GM18511 (cell line): ENCODE data around the gene RAB29.
A peak's percentile ranks its signal among the peaks of the same experiment; 100 is the strongest.

Experiments
- ATAC-seq: cut with Tn5 transposase; IDR thresholded peaks from one replicate; pipeline ENCODE4 v1.9.1; 2021; ENCODE audit warnings: mild to moderate bottlenecking, moderate library complexity; ENCODE audit not compliant: unreplicated experiment

The RAB29 gene

DNA sequence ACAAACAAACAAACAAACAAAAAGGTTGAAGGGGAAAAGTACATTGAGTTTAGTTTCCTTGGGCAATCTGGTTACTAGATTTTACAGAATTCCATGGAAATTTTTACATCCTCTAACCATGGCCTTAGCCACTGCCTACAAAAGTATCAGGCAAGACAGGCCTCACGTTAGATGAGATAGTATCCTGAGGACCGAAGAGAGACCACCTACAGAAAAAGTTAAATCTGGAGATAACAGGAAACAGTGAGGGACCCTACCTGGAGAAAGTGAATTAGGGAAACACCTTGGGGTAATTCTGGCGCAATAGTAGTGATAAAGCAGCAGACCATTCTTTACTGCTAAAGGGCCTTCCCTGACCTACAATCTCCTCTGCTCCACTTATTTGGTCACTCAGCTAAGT, 8.7 kb downstream of the RAB29 start:
- no peak for ATAC-seq

DNA sequence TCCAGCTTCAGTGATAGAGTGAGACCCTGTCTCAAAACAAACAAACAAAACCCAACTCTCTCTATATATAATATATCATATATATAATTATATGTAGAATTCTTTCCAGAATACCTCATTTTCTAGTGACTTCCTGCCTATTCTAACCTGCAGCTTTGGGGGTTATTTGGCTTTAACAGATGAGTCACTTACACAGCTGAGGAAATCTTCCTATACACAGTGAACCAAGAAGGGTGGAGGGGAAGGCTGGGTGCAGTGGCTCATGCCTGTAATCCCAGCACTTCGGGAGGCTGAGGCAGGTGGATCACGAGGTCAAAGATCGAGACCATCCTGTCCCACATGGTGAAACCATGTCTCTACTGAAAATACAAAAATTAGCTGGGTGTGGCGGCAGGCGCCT, 9.2 kb downstream of the RAB29 start:
- no peak for ATAC-seq

DNA sequence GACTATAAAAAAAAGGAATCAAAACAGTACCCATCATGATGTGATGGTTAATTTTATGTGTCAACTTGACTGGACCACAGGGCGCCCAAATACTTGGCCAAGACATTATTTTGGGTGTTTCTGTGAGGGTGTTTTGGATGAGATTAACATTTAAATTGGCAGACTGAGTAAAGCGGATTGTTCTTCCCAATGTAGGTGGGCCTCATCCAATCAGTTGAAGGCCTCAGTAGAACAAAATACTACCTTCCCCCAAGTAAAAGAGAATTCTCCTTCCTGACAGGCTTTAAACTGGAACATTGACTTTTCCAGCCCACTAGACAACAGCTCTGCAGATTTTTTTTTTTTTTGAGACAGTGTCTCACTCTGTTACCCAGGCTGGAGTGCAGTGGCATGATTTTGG, 10.7 kb downstream of the RAB29 start:
- ATAC-seq, result no peak

DNA sequence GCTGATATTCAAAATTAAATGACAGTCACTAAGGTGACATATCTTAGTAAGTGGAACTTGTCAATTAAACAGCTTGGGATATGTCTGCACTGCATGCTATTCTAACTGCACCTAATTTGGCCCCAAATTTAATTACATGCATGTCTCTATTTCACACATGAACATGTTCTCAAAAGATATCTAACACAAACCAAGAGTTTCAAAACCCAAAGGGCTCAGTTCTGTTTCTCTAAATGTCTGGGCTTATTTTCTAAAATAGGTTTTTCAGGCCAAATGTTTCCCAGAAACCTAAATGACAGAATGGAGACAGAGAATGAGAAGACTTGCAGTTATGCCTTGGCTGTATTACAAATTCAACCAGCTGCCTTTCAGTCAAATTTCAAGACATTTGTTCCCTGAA, 11.3 kb downstream of the RAB29 start:
- ATAC-seq, result no peak

DNA sequence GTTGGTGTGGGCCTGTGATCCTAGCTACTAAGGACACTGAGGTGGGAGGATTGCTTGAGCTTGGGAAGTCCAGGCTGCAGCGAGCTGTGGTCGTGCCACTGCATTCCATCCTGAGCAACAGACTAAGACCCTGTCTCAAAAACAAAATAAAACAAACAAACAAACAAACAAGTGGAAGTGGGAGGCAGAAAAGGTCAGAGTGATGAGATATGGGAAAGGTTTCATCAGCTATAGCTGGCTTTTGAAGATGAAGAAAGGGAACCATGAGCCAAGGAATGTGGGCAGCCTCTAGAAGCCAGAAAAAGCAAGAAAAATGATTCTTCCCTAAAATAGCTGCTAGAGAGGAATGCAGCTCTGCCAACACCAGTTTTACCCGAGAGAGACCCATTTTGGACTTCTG, 14.7 kb downstream of the RAB29 start:
- ATAC-seq, result no peak

DNA sequence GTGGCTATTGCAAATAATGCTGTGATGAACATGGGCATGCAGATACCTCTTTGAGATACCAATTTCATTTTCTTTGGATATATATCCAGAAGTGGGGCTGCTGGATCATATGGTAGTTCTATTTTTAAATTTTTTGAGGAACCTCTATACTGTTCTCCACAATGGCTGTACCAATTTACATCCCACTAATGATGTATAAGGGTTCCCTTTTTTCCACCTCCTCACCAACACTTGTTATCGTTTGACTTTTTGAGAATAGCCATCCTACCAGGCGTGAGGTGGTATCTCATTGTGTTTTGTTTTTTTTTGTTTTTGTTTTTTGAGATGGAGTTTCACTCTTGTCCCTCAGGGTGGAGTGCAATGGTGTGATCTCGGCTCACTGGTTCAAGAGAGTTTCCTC, 18.7 kb downstream of the RAB29 start:
- no peak for ATAC-seq

DNA sequence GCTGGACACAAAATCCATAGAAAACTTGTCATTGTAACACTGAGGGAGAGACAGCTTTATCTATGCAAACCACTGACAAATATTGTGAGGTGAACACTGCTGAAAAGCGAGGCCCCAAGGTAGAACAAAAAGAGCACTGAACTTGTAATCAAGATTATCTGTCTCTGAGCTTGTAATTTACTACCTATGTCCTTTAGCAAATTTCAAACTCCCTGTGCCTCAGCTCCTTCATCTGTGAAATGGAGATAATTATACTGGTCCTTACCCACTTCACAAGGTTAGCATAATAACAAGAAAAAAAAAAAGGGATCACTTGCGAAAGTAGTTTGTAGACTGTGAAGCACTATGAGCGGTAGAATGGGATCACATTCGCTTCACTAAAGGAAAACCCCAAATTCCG, 20.4 kb downstream of the RAB29 start:
- no peak for ATAC-seq

DNA sequence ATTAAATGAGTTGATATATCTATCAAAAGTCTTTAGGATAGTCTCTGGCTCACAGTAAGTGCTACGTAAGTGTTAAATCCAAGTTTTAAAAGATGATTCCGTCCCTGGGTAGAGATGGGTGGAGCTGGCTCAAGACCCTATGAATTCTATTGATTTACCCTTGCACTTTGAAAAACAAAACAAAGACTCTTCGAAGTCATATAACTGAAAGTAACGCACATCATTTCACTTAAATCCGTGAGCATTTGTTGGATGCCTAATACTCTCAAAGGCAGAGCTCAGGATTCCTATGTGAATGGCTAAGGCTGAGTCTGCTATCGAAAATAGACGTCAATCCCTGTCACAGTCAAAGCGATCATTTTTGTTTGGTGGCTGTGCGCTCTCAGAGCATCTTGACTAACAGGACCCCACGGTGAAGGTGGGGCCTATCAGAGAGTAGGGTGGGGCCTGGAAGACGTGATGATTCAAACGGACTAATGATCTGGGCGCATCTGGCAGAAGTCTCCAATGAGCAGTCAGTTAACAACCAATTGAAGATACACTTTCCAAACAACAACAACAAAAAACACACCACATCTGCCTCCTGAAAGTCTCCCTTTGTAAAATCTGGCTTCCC, 24.1 kb downstream of the RAB29 start:
- no peak for ATAC-seq

DNA sequence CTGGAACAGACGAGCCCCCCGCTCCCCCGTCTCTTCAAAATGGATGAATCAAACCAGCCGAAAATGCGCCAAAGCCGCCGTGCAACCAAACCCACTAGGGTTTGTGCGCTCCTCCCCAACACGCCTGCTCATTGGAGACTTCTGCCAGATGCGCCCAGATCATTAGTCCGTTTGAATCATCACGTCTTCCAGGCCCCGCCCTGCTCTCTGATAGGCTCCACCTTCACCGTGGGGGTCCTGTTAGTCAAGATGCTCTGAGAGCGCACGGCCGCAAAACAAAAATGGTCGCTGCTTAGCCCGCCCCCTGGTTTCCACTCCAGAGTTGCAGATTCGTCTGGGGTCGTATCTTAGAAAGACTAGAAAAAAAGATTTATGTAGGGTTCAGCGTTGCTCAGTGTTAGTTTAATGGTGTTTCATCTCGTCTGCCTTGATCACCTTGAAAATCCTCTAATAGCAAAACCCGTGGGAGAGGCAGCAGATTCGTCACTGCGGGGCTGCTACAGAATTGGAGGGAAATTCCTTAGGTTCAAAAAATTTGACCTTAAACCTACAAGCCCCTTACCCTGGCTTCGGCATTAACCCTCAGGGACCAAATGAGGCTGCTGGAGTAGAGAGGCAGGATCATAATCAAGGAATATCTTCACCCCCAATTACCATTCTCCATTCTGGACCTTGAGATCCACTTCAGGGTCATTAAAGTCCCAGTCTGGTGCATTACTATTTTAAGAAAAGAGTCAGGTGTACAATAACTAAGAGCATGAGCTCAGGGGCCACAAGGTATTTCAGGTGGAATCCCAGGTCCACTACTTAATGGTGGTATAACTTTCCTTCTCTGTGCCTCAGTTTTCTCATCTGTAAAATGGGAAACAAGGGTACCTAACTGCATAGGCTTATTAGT, 24.9 kb downstream of the RAB29 start, which contains the start of gene NUCKS1:
Gene NUCKS1, minus strand, starts transcription at position 45 of the 898 bp plus-strand sequence. CDS start 209 bp downstream, outside the sequence.
- peak; percentile 80 for ATAC-seq

DNA sequence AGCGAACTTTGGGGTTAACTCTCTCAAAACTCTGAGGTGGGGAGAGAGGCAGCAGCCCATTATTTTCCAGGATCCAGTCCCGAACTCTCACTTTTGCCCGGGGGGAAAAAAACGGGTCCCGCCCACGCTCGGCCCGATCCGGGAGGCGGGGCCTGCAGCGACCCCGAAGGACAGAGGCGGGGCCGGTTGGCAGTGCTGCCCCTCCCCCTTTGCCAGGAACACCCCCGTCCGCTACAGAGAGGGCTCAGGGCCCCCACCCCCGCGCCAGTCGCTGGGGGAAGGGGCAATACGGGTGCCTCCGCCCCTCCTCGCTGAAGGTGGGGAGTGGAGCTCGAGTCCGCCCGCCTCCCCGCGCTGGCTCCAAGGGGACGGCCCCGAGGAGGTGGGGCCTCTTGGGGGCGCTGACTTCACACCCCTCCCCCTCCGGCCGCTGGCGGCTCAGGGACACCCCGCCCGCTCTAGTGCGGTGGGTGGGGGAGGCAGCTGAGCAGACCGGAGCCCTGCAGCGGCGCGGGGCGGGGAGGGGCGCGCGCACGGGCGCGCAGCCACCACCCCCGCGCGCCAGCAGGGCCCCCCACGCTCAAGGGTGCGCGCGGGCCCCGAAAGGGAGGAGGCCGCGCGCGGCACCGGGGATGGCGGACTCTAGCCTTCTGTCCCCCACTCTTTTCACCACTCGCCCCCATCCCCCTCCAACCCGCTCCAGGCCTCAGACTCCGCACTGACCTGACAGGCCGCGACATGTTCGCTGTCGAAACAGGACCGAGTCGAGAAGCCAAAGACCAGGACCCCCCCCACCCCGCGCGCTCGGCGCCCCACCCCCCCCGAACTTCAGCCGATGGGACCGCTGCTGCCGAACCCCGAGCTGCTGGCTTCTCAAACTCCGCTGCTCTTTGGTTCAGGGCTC, 25.8 kb downstream of the RAB29 start:
- peak; percentile 79 for ATAC-seq

DNA sequence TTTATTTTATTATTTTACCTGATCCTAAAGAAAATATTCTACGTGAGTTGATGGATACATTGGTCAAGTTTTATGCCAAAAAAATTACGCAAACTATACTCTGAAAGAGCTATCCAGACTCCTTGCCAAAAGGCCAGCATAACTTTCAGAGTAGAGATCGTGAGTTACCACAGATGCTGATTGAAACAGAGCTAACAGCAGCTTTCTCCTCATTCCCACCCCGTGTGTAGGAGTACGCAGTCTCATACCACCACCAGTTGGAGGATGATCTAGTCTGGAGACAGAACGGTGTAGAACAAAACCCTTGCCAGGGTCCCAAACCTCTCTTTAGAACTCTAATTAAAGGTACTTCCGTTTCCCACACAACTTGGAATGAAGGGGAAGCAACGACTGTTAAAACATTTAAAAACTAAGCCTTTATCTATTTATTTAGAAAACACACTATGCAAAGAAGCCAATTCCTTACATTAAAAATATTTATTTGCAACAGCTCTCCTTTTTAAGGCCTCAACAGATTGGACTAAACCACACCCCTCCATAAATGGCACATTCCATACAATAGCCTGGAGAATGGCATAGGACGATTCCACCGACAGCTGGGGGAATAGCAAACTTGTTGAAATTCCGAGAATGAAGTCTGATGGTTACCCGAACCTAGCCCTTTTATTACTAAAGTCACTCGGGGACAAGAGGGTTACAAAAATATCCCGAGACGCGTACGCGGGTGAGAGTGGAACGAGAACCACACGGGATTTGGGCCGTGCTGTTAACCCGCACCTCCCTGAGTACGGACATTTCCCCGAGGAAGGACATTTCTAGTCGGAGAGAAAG, 26.7 kb downstream of the RAB29 start:
- ATAC-seq, result peak; percentile 26

DNA sequence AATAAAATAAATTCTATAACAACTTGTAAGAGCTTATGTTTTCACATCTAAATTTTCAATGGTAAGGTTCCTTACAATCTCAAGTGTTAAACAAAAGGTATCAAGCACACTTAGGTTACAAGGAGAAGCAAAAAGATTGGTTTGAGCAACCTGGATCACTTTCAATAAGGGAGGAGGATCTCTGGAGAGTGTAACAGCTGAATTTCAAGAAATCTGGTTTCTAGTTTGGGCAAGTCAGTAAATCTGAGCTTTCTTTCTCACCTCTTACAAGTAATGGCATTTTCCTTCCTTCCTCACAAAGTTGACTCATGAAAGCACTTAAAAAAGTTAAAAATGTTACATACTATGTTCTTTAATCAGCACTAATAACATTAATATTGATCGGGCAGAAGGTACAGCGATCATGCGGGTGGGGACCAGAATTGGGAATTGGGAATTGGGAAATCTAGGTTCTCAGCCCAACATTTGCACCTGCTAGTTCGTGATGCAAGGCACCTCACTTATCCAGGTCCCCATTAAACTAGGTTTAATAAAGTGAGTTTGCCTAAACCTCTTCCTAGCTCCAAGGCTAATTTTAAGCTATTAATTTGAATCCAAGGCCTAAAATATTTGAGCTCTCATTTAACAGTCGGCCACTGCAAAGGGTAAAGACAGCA, 28.4 kb downstream of the RAB29 start:
- no peak for ATAC-seq

DNA sequence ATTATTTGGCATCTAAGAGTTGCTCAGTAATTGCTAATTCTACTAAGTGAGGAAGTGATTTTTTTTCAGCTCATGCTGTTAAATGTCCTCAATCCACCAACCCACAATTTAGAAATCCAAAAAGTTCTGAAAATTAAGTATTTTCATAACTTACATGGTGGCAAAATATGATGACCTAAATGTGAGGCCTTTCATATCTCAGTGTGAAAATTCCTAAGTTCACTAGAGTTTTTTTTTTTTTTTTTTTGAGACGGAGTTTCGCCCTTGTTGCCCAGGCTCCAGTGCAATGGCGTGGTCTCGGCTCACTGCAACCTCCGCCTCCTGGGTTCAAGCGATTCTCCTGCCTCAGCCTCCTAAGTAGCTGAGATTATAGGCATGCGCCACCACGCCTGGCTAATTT, 30.9 kb downstream of the RAB29 start:
- no peak for ATAC-seq

DNA sequence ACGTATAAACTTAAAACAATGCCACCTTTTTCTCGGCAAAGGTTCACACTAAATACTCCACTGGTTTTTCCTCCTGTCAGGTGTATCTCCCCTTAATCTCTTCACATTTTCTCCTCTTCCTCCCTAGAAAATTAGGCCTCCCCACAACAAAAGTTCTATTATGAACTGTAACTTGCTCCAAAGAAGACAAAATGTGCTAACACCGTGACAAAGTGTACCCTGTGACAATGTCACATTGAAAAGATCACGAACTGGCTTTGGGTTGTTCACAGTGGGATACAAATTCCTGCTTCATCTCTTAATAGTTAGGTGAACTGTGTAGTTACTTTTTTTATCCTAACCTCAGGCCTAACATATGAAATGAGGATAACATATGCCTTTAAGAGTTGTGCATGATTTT, 31.3 kb downstream of the RAB29 start:
- ATAC-seq, result no peak

DNA sequence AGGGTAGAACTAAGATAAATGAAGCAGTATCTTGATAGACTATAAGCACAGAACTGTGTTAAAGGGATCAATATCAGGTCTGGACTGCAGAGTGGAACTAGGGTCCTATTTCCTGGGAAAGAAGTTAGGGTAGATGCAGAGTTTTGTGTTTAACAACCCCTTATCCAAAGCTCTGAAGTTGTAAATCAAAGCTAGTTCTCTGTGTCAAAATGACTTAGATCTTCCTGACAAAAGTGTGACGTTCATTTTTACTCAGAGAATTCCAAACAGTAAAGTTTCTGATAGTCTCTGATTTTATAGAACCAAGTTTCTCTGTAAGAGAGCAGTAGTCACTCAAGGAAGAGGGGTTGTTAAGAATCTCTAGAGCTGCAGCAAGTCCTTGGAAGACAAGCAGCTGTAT, 33.6 kb downstream of the RAB29 start:
- ATAC-seq, result no peak

DNA sequence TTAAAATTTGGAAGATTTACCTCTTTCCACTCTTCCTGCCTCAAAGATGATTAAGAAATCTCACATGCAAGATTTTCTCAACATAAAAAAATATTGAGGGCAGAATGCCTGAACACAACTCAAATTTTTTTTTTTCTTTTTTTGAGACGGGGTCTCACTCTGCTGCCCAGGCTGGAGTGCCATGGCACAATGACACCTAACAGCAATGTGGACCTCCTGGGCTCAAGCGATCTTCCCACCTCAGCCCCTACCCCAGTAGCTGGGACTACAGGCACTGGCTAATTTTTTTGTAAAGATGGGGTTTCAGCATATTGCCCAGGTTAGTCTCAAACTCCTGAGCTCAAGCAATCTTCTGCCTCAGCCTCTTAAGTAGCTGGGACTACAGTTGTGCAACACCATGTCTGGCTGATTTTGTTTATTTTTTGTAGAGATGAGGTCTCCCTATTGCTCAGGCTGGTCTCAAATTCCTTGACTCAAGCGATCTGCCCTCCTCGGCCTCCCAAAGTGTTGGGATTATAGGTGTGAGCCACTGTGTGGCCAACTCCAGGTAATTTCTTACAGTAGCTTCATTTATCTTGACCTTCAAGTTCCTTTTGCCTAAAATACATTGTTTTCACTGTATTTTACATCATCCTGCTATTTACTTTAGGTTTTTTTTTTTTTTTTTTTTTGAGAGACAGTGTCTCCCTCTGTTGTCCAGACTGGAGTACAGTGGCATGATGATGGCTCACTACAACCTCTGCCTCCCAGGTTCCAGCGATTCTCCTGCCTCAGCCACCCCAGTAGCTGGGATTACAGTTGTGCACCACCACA, 35.7 kb downstream of the RAB29 start:
- no peak for ATAC-seq

DNA sequence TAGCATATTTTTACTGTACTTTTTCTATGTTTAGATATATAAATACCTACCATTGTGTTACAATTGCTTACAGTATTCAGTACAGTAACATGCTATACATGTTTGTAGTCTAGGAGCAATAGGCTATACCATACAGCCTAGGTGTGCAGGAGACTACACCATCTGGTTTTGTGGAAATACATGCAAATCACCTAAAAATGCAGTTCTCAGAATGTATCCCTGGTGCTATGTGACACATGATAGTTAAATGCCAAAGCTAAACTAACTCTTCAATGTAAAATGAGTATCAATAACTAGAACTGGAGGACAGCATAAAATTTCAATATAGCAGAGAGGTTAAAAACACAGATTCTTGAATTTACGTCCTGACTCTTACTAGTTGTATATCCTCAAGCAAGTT, 40.1 kb downstream of the RAB29 start:
- no peak for ATAC-seq

DNA sequence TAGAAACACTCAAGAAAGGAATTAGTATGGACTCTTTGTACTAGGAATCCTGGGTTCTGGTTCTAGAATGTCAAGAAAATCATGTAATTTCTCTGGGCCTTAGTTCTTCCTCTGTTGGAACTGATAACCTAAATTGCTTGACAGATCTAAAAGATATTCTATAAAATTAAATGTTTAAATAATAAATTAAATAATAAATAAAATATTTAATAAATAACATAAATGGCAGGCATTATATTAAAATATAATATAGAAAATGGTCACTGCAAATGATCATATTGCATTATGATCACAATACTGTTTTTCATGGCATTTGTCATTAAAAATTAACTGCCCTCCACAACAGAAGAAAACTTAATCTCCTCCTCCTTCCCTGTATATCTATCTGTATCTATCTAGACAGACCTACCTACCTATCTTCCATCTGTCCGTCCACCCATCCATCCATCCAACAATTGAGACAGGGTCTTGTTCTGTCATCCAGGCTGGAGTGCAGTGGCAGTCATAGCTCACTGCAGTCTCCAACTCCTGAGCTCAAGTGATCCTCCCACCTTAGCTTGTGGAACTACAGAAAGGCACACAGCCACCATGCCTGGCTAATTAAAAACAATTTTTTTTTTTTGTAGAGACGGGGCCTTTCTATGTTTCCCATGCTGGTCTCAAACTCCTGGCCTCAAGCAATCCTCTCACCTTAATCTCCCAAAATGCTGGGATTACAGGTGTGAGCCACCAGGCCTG, 41.7 kb downstream of the RAB29 start:
- no peak for ATAC-seq
